ENCODE results near the gene UGT8. TPM values are rescaled to one million over a fixed set of nuclear protein-coding genes. Genes with fewer than 3 reads are reported as not detected.
"Not testable (repeated sequence)": the region's sequence is repeated elsewhere in the genome, so short reads cannot be mapped to it uniquely, and the experiment has no call there.

The UGT8 gene
- total RNA-seq, 1 experiment from 2014 or later: 23.1 TPM

DNA sequence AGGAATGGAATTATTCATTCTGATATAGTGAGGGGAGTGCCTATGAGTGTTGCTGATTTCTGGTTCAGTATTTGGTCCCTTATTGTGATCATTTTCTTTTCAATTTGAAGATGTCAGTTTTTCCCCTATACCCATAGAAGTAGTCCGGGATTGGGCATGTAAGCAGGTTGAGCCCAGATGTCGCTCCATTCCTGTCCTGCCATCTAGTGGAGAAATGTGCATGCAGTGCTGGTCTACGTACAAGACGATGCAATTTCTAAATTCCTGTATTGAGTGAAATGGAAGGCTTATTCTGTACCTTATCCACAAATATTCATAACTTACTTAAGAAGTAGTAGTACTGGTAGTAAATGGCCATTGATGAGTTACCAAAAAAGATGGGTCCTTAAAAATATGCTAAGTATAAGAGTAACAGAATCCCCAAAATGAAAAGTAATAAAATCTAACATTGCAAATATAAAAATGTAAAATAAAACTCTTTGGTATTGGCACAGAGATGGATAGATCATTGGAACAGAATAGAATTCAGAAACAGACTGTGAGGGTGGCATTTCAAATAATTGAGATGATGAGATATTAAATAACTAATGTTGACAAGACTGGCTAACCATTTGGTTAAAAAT is 60.9 kb downstream of the UGT8 start:
- CTCF ChIA-PET: interaction anchor here (0.6 kb wide), 1 partner anchor 242 kb away, joined by 5 read pairs; no protein-coding TSS in a partner anchor
- no peaks in the 10 kb centered on the region for H3K9me3 Mint-ChIP-seq (ENCODE audit: low read depth, unreplicated experiment)
- intact Hi-C loops (cut with micrococcal nuclease; ENCODE audit: unreplicated experiment): loop anchor here (1.0 to 2.0 kb wide), 4 partner anchors 61 to 273 kb away; partner anchors contain the start of gene UGT8
- H3K27ac Mint-ChIP-seq (ENCODE audit: unreplicated experiment): no peak overlapping the region
- H3K4me1 Mint-ChIP-seq (ENCODE audit: low read depth, unreplicated experiment): no peaks in the 10 kb centered on the region
- no peaks in the 10 kb centered on the region for H3K36me3 Mint-ChIP-seq (ENCODE audit: insufficient read depth, unreplicated experiment)
- peak; percentile 63 for DNase-seq
- TF ChIP-seq, protein P1, sequence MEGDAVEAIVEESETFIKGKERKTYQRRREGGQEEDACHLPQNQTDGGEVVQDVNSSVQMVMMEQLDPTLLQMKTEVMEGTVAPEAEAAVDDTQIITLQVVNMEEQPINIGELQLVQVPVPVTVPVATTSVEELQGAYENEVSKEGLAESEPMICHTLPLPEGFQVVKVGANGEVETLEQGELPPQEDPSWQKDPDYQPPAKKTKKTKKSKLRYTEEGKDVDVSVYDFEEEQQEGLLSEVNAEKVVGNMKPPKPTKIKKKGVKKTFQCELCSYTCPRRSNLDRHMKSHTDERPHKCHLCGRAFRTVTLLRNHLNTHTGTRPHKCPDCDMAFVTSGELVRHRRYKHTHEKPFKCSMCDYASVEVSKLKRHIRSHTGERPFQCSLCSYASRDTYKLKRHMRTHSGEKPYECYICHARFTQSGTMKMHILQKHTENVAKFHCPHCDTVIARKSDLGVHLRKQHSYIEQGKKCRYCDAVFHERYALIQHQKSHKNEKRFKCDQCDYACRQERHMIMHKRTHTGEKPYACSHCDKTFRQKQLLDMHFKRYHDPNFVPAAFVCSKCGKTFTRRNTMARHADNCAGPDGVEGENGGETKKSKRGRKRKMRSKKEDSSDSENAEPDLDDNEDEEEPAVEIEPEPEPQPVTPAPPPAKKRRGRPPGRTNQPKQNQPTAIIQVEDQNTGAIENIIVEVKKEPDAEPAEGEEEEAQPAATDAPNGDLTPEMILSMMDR (IDR thresholded peaks at IDR 0.05; ENCODE audit: unreplicated experiment): peak; percentile 68
- BruUV-seq (replicated peaks): no TSS peak
- H3K27me3 Mint-ChIP-seq (ENCODE audit: unreplicated experiment): no peaks in the 10 kb centered on the region
- no peak overlapping the region for H3K4me3 Mint-ChIP-seq (ENCODE audit: low read depth, unreplicated experiment)

DNA sequence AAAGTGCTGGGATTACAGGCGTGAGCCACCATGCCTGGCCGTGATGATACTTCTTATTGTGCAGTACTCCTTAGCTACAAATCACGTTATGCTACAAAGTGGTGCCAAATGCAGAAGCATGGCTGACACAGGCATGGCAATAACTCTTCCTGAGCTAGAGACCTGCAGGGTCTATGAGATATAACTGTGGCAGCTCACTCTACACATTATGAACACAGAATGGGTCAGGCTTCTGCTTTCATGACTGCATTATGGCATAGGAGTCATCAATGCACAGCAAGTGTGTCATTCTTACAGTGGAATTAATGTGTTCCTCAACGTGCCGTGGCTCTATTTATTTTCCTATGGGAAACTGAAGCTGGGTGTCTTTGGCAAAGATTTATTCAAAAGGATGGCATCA is 64.5 kb downstream of the UGT8 start:
- intact Hi-C loops (cut with micrococcal nuclease; ENCODE audit: unreplicated experiment): no loop called here
- Mint-ChIP-seq H3K4me3 (ENCODE audit: low read depth, unreplicated experiment) (no peak overlapping the region), H3K9me3 (ENCODE audit: low read depth, unreplicated experiment) (no peaks in the 10 kb centered on the region), H3K4me1 (ENCODE audit: low read depth, unreplicated experiment) (no peaks in the 10 kb centered on the region), H3K36me3 (ENCODE audit: insufficient read depth, unreplicated experiment) (no peaks in the 10 kb centered on the region), H3K27ac (ENCODE audit: unreplicated experiment) (no peak overlapping the region), H3K27me3 (ENCODE audit: unreplicated experiment) (no peaks in the 10 kb centered on the region)
- CTCF ChIA-PET: interaction anchor here (0.7 to 1.5 kb wide), 2 partner anchors 9 to 1413 kb away, joined by 3 to 4 read pairs; no protein-coding TSS in a partner anchor
- DNase-seq: no peak
- no TSS peak for BruUV-seq (replicated peaks)
- TF ChIP-seq, protein P1 (IDR thresholded peaks at IDR 0.05; ENCODE audit: unreplicated experiment): no peak

DNA sequence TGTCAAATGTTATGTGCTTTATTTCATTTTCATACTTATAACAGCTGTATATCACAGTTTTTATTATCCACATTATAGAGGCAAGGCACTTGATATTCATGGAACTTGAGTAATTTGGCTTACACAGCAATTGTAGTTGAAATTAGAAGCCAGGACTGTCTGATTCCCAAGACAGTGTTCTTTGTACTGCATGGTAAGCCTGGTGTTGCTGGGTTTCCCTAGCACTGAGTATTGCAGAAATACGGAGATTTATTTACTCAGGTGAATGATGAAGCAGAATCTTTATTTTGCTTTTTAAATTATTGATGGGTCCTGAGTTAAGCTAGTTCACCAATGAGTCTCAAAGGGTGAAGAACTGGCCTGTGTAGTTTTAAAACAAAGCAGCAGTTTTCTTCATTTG is 70.0 kb downstream of the UGT8 start:
- CTCF ChIA-PET: no interaction called here
- no peak overlapping the region for H3K27ac Mint-ChIP-seq (ENCODE audit: unreplicated experiment)
- H3K4me1 Mint-ChIP-seq (ENCODE audit: low read depth, unreplicated experiment): no peaks in the 10 kb centered on the region
- no peaks in the 10 kb centered on the region for H3K36me3 Mint-ChIP-seq (ENCODE audit: insufficient read depth, unreplicated experiment)
- no peaks in the 10 kb centered on the region for H3K9me3 Mint-ChIP-seq (ENCODE audit: low read depth, unreplicated experiment)
- no peak overlapping the region for H3K4me3 Mint-ChIP-seq (ENCODE audit: low read depth, unreplicated experiment)
- no peaks in the 10 kb centered on the region for H3K27me3 Mint-ChIP-seq (ENCODE audit: unreplicated experiment)
- TF ChIP-seq, protein P1 (IDR thresholded peaks at IDR 0.05; ENCODE audit: unreplicated experiment): no peak
- BruUV-seq (replicated peaks): no TSS peak
- no peak for DNase-seq
- intact Hi-C loops (cut with micrococcal nuclease; ENCODE audit: unreplicated experiment): no loop called here

DNA sequence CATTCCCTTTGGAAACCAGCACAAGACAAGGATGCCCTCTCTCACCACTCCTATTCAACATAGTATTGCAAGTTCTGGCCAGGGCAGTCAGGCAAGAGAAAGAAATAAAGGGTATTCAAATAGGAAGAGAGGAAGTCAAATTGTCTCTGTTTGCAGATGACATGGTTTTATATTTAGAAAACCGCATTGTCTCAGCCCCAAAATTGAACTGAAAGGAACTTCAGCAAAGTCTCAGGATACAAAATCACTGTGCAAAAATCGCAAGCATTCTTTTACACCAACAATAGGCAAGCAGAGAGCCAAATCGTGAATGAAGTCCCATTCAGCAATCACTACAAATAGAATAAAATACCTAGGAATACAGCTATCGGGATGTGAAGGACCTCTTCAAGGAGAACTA is 72.1 kb downstream of the UGT8 start:
- BruUV-seq (replicated peaks); H3K27me3 Mint-ChIP-seq (ENCODE audit: unreplicated experiment); H3K4me1 Mint-ChIP-seq (ENCODE audit: low read depth, unreplicated experiment); H3K9me3 Mint-ChIP-seq (ENCODE audit: low read depth, unreplicated experiment); H3K27ac Mint-ChIP-seq (ENCODE audit: unreplicated experiment); H3K36me3 Mint-ChIP-seq (ENCODE audit: insufficient read depth, unreplicated experiment); intact Hi-C loops (cut with micrococcal nuclease; ENCODE audit: unreplicated experiment); DNase-seq; H3K4me3 Mint-ChIP-seq (ENCODE audit: low read depth, unreplicated experiment): not testable (repeated sequence)
- CTCF ChIA-PET: interaction anchor here (0.7 kb wide), 1 partner anchor 244 kb away, joined by 3 read pairs; no protein-coding TSS in a partner anchor

DNA sequence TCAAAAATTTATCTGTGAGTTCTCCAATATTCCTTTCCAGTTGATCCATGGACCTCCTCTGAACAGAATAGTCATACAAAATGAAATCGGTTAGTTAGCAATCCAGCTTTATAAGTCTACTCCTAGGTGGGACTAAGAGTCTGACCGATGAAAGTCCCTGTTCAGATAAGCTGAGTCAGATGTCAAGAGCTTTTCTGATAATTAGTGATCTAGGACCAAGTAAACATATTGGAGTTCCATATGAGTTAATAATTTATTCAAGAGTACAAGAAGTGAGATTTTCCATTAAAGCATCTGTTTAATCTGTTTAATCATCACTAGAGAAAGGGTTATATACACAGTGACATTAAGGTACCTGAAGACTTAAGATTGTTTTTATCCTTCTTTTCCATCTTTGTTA is 74.7 kb downstream of the UGT8 start:
- intact Hi-C loops (cut with micrococcal nuclease; ENCODE audit: unreplicated experiment): no loop called here
- BruUV-seq (replicated peaks): no TSS peak
- CTCF ChIA-PET: no interaction called here
- H3K4me3 Mint-ChIP-seq (ENCODE audit: low read depth, unreplicated experiment): no peak overlapping the region
- H3K27ac Mint-ChIP-seq (ENCODE audit: unreplicated experiment): no peak overlapping the region
- no peaks in the 10 kb centered on the region for H3K9me3 Mint-ChIP-seq (ENCODE audit: low read depth, unreplicated experiment)
- no peaks in the 10 kb centered on the region for H3K36me3 Mint-ChIP-seq (ENCODE audit: insufficient read depth, unreplicated experiment)
- no peaks in the 10 kb centered on the region for H3K27me3 Mint-ChIP-seq (ENCODE audit: unreplicated experiment)
- no peak for DNase-seq
- TF ChIP-seq, protein P1 (IDR thresholded peaks at IDR 0.05; ENCODE audit: unreplicated experiment): no peak
- peaks cover 10% of the 10 kb centered on the region for H3K4me1 Mint-ChIP-seq (ENCODE audit: low read depth, unreplicated experiment)

Data from Calu3 (cell line).